Ovary (tissue), 3 donors: ENCODE results near the gene WDR6.
A peak's percentile ranks its signal among the peaks of the same experiment; 100 is the strongest.

Experiments
- CTCF ChIP-seq, 3 donors: fragments of 450-650 bp in 2 of 3; fragments of 200-600 bp in 1 of 3; IDR thresholded peaks; one replicate each; pipeline versions ENCODE4 v1.5.1 to v1.8.0; 2016 to 2022; ENCODE audit warnings: antibody characterized with exemption in 3 of 3, mild to moderate bottlenecking in 1 of 3
- EP300 ChIP-seq: sonication (generic); formaldehyde crosslinking; IDR thresholded peaks from one replicate; pipeline ENCODE4 v1.6.1; 2017; ENCODE audit warnings: antibody characterized with exemption
- POLR2A ChIP-seq: fragments of 450-650 bp; IDR thresholded peaks from one replicate; pipeline ENCODE4 v1.6.1; 2017; ENCODE audit warnings: antibody characterized with exemption, mild to moderate bottlenecking, moderate library complexity
- donor health status: DM: no; HTN: no; CAD: no.

DNA sequence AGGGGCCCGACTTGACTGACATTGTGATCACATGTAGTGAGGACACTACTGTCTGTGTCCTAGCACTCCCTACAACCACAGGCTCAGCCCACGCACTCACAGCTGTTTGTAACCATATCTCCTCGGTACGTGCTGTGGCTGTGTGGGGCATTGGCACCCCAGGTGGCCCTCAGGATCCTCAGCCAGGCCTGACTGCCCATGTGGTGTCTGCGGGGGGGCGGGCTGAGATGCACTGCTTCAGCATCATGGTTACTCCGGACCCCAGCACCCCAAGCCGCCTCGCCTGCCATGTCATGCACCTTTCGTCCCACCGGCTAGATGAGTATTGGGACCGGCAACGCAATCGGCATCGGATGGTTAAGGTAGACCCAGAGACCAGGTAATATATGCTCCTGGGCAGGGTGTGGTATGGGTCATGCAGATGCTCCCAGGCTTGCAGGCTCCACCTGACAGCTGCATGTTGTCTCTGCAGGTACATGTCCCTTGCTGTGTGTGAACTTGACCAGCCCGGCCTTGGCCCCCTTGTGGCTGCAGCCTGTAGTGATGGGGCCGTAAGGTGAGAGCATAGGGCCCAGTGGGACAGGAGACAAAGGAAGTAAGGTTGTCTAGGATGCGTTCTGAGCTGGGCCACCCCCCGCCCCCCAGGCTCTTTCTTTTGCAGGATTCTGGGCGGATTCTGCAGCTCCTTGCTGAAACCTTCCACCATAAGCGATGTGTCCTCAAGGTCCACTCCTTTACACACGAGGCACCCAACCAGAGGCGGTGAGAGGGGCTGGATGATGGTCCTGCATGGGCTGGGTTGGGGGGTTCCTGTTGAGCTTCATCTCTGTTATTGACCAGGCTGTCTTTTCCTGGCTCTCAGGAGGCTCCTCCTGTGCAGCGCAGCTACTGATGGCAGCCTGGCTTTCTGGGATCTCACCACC, 6.8 kb downstream of the WDR6 start:
- TF ChIP-seq CTCF (IDR thresholded peaks at IDR 0.05) (peak in 1 of 3 donors; percentile 25), POLR2A (no peak), EP300 (no peak)
